A673 (cell line): Measurements from ENCODE around the gene MLANA.

ENCODE experiments used
- EZH2 ChIP-seq: fragments of 200-600 bp; sonication (generic); IDR thresholded peaks from 2 replicates; pipeline ENCODE4 v1.6.1; 2017; ENCODE audit warnings: borderline replicate concordance, low read depth, mild to moderate bottlenecking, mixed read lengths, antibody characterized with exemption, low read length; ENCODE audit not compliant: poor library complexity, severe bottlenecking
- TF ChIP-seq, protein P1 (sequence below): fragments of 300-800, 200-600 bp; sonication (generic); conservative IDR thresholded peaks from 2 replicates; pipeline ENCODE4 v1.5.1; 2017; ENCODE audit warnings: low read depth, mild to moderate bottlenecking, antibody characterized with exemption, low read length, moderate library complexity, mixed read lengths

- TF ChIP-seq, protein P1, sequence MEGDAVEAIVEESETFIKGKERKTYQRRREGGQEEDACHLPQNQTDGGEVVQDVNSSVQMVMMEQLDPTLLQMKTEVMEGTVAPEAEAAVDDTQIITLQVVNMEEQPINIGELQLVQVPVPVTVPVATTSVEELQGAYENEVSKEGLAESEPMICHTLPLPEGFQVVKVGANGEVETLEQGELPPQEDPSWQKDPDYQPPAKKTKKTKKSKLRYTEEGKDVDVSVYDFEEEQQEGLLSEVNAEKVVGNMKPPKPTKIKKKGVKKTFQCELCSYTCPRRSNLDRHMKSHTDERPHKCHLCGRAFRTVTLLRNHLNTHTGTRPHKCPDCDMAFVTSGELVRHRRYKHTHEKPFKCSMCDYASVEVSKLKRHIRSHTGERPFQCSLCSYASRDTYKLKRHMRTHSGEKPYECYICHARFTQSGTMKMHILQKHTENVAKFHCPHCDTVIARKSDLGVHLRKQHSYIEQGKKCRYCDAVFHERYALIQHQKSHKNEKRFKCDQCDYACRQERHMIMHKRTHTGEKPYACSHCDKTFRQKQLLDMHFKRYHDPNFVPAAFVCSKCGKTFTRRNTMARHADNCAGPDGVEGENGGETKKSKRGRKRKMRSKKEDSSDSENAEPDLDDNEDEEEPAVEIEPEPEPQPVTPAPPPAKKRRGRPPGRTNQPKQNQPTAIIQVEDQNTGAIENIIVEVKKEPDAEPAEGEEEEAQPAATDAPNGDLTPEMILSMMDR: no peak
- no peak for TF ChIP-seq EZH2
Observed at GRCh38 chr9:5893591-5894236, 3.0 kb downstream of the MLANA start.
